HG03196 (cell line): Measurements from ENCODE around the gene ZNF341.
A peak's percentile ranks its signal among the peaks of the same experiment; 100 is the strongest.
"Not testable (repeated sequence)": the region's sequence is repeated elsewhere in the genome, so short reads cannot be mapped to it uniquely, and the experiment has no call there.

Source experiments
- ATAC-seq: cut with Tn5 transposase; IDR thresholded peaks from one replicate; pipeline ENCODE4 v1.9.1; 2021; ENCODE audit not compliant: unreplicated experiment

ZNF341 gene

GRCh38 chr20:33791959-33792597 lies 60.3 kb downstream of the ZNF341 start:
- no peak for ATAC-seq

GRCh38 chr20:33792598-33792989 lies 60.8 kb downstream of the ZNF341 start:
- ATAC-seq = not testable (repeated sequence)

- no peak for ATAC-seq
Observed at GRCh38 chr20:33793011-33793931, 61.5 kb downstream of the ZNF341 start.

- no peak for ATAC-seq
Observed at GRCh38 chr20:33796263-33796906, 64.6 kb downstream of the ZNF341 start.

- no peak for ATAC-seq
Observed at GRCh38 chr20:33796907-33797544, 65.2 kb downstream of the ZNF341 start.

GRCh38 chr20:33798444-33798843 lies 66.6 kb downstream of the ZNF341 start:
- no peak for ATAC-seq

GRCh38 chr20:33803921-33804337 lies 72.1 kb downstream of the ZNF341 start:
- ATAC-seq = no peak

- no peak for ATAC-seq
Observed at GRCh38 chr20:33808388-33808787, 76.6 kb downstream of the ZNF341 start.

GRCh38 chr20:33810259-33810658 lies 78.5 kb downstream of the ZNF341 start:
- no peak for ATAC-seq

GRCh38 chr20:33810885-33811775 lies 79.3 kb downstream of the ZNF341 start, which contains the start of gene CHMP4B:
CHMP4B (plus strand) TSS chr20:33811348; CDS start chr20:33811469, 121 bp downstream.
- peak; percentile 95 for ATAC-seq

- ATAC-seq = no peak
Observed at GRCh38 chr20:33811776-33812151, 80.0 kb downstream of the ZNF341 start.

- ATAC-seq = no peak
Observed at GRCh38 chr20:33812152-33812849, 80.5 kb downstream of the ZNF341 start.

GRCh38 chr20:33812908-33813462 lies 81.2 kb downstream of the ZNF341 start:
- ATAC-seq = no peak

- no peak for ATAC-seq
Observed at GRCh38 chr20:33814238-33814712, 82.5 kb downstream of the ZNF341 start.

GRCh38 chr20:33815671-33816070 lies 83.9 kb downstream of the ZNF341 start:
- no peak for ATAC-seq

GRCh38 chr20:33816191-33816590 lies 84.4 kb downstream of the ZNF341 start:
- ATAC-seq = no peak

GRCh38 chr20:33817411-33817810 lies 85.6 kb downstream of the ZNF341 start:
- ATAC-seq = no peak

GRCh38 chr20:33819456-33819855 lies 87.7 kb downstream of the ZNF341 start:
- no peak for ATAC-seq

- ATAC-seq = no peak
Observed at GRCh38 chr20:33820362-33820761, 88.6 kb downstream of the ZNF341 start.
